GM18870 (cell line): Measurements from ENCODE around the gene SNCAIP.
"Not testable (repeated sequence)": the region's sequence is repeated elsewhere in the genome, so short reads cannot be mapped to it uniquely, and the experiment has no call there.

ENCODE experiments used
- ATAC-seq: cut with Tn5 transposase; IDR thresholded peaks from one replicate; pipeline ENCODE4 v1.9.1; 2021; ENCODE audit warnings: moderate library complexity; ENCODE audit not compliant: unreplicated experiment

Gene SNCAIP

DNA sequence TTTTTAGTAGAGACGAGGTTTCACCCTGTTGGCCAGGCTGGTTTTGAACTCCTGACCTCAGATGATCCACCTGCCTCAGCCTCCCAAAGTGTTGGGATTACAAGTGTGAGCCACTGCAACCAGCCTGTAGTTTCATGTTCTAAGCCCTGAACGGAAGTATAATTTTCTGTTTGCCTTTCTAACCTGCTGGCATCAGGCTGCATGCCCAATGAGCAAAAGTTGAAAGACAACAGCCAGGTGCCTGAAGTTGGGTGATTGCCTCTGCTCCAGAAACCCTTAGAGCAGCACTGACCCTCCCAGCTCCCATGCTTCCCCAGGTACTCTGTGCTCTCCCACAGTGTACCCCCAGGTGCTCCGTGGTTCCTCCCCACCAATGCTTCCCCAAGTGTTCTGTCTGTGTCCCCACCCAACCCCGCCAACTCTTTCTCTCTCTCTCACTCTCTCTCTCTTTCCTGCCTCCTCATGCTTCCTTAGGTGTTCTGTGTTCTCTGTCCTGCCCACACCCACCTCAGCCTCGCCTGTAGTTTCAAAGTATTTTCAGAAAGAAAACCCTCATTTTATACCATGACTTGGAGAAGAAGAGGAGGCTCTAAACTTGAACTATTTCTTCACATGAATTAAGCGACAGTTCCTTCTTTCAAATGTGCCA is 145.3 kb downstream of the SNCAIP start:
- no peak for ATAC-seq

DNA sequence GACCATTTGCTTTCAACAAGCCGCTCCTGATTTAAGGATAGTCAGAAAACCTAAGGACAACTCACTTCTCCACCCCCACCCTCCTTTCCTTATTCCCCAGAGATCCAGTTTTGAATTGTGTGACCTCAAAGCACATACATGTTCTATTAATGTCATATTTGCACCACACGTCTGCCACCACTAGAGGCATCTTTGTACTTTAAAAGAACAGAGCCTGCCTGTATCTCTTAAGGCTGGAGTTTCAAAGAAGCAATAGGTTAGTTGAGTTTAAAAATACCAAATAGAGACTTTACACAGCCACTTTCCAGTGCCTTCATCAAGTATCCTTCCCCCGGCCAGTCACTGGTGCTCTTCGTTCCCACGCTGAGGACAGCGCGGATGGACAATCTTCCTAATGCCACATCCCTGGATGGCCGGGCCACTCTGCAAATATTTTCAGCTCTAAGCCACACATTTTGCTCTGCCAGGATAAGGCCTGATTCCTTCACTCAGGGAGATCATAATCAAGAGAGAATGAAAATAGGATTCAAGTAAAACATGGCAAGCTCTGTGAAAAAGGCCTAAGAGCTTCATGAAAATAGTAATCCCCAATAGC is 146.3 kb downstream of the SNCAIP start:
- ATAC-seq = peak; percentile 61

DNA sequence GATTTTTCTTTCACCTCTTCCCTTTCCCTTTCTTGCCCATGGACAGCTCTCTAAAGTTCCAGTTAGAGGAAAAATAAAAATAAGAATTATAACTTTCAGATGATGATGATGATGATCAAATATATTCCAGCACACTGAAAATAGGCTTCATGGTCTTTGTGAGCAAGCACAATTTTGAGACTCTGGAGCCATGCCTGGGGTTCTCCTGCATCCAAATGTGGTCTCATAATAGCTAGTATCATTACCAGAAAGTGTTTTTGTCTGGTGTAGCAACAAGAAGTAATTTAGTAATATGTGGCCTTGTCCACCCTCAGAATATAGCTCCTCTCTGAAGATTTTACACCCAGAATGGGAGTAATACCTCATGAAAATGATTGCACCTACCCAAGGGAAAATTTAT is 150.4 kb downstream of the SNCAIP start:
- no peak for ATAC-seq

DNA sequence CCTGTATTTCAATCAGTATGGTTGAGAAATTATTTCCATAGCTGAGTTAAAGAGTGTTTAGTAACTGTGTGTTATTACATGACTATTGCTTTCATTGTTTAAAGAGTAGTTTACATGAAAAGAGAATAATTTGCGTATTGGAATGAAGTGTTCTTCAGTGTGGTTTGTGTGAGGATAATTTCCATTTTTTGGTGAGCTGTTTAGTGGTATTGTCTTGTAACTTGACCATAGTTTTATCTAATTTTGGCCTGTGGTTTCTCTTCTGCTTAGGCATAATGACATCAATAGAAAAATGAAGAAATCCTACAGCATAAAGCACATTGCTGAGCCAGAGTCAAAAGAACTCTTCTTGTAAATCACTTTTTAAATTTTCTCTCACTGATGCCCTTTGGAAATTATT is 151.2 kb downstream of the SNCAIP start:
- peak; percentile 65 for ATAC-seq

DNA sequence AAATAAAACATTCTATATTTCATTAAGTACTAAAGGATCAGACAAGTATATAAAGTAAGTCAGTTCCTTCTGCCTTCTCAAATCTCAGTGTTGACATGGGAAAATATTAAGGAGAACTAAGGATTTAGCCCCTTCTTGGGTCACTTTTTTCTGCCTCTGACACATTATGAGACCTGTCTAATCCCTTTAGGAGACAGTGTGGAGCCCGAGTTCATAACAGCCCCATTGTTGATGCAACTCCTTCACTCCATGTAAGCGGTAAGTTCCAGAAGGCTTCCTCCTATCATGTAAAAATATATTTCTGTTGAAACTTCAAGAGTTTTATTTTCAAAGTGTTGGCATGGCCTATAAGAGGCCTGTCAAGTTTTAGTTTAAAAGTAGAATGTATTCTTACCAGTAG is 152.2 kb downstream of the SNCAIP start:
- ATAC-seq = no peak

DNA sequence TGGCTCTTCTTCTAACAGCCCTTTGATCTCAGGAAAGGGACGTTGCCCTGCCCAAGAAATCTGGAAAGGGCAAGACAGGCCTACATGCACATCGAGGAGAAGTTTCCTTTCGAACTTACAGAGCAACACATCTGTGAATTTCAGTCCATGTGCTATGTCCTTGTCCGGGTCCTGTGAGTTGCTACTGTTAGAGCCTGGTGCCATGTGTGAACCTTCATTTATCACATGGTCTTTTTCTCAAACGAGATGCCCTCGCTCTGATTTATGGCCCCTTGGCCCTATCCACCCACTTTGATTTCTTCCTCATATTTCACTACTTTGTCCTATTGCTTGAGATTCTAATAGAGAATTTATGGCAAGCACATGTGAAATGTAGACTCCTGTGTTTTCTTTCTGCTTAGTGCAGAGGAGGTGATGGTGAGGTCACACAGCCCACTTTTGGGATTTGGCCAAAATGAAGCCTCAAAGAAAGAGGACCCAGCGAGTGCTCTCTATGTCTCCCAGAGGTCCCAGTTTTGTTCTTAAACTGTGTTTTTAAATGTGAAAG is 153.1 kb downstream of the SNCAIP start:
- no peak for ATAC-seq

DNA sequence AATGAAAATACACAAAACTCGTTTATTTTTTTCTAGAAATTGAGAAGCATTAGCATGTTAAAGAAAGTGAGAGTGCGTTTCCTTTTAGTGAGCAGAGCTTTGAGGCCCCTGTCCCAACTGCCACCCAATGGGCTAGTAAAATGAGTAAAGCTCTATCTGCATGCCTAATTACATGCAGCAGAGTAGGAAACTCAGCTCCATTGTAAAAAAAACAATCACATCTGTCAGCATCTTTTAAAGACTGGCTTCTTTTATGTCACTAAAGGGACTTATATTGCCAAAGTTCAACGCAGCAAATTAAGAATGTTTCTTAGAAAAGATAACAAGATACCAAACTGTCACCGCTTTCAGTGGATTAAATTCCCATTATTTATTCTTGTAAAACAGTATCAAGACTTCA is 154.0 kb downstream of the SNCAIP start:
- ATAC-seq = no peak

DNA sequence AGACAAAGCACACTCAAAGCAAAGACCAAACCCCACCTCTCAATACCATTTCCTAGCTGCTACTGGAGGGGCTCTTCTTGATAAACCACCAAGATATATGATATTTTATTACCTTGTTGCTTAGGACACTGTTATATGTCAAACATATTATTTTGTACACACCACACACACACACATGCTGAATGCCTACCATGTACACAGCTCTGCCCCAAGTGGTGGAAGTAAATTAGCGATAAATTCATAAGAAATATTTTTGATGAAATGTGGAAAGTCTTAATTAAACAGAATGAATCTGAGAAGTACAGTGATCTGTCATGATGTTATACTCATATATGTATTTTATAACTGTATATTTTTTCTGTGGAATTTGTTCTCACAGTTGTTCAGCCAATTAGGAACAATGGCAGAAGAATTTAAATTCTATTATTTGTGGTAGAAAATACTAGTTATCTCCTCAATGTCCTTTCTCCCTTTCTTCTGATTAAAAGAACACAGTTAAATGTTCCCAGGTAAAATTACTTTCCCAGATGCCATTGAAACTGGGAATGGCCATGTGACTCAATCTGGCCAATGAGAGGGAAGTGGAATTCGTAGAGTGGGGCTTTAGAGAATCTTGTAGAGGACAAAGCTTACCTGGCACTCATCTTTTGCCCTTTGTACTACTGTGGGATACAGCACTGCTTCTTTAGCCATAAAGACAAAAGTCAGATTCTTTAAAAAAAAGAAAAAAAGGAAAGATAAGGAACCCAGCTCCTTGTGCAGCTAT is 156.5 kb downstream of the SNCAIP start:
- ATAC-seq = no peak

DNA sequence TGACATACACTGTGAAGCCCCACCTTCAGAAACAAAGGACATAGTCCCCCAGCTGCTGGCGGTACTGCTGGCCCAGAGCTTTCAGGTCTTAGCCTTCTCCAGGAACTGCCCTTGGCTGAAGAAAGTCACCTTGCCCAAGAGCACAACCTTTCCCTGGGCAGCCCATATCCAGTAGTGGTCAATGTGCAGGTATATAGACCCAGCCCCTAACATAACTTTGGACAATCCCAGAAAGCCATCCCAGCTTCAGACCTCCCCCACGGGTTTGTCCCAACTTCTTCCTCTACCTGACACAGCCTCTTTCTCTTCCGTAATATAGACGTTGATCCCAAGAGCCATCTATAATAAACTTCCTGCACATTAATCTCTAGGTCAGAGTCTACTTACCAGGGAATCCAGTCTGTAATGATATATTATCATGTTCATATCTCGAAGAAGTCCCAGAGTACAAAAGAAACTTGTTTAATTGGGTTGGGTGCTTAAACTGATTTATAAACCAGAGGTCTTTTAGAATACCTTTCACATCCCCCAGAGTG is 157.4 kb downstream of the SNCAIP start:
- no peak for ATAC-seq

DNA sequence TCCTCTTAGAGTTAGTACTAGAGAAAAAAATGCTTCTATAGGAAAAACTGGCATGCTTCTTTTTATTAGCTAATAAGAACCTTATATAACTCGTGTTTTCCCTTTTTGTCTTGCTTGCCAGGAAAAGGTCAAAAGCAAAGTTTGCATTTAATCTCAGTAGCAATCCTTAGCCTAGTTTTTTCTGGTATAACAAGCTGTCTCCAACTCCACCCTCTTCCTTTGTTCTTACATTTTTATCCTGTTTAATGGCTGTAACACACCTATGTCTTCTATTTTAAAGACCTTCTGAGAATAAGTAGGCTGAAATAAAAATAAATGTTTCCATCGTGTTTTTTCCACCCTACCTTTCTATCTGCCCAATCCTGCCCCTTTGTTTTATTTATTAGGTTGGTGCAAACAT is 158.3 kb downstream of the SNCAIP start:
- no peak for ATAC-seq

DNA sequence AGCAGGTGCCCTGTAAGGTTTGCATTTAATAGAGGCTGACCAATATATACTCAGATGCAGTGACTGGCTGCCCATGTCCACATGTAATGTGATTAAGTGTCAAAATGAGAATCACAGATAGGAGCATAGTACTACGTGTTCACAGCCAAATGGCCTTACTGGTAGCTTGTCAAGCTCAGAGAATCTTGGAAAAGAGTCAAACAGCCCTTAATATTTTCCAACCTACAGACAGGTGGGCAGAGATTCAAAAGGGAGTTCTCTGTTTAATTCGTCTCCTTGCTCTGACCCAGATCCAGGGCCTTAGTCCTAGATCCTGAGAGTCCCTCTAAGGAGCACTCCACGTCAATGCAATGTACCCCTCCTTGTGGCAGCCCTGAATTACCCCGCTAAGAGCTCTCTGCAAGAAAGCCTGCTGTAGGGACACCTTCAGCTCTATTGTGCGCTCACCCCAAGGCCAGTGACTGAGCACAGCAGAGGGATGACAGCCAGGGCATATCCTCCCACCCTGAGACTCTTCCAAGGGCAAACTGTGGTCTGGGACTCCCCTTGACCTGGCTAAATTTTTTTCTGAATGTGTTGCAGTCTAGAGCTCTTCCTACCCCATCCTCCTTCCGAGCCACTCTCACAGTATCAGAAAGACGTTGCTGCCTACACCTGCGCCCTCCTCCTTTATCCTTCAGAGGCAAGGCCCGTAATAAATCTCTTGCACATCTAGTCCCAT is 159.2 kb downstream of the SNCAIP start:
- ATAC-seq = no peak

DNA sequence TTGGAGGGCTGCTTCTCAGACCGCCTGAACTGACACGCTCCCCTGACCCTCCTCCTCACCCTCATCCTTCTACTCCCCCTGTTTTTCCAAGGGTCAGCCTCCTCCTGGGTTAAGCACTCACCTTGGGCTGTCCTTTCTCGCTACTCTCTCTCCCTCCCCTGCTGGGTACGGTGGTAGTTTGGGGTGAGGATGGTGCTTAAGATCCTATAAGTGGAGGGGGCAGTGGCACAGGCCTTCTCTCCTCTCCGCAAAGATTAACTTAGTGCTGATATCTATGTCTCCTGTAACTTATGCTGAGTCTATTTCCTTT is 159.7 kb downstream of the SNCAIP start:
- no peak for ATAC-seq

DNA sequence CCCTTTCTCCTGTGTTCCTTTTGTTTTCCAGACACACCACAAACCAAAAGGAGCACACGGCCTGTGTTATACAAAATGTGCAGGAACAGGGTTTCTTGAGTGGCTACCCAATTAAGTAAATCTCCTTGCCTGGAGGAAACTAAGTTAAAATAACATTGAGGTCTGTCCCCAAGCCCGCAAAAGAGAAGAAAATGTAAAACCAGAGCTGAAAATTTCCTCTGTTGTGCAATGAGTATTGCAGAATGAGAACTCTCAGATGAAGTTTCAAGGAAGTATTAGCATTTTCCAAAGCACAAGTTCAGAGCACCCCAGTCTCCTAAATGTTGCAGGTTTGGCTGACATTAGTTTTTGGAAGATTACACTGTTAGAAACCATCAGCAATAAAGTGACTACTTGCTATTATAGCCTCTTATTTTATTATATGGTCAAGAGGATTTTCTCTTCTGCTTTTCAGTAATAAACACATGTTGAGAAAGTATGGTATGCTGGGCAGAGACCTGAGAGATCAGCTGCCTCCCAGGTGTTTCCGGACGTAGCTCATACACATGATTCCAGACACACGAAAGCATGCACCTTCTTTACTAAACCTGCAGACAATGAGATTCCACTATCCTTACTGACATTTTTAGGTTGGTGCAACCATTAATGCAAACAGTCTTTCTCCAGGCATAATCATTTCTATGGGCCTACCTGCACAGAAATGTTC is 161.3 kb downstream of the SNCAIP start:
- ATAC-seq = no peak

DNA sequence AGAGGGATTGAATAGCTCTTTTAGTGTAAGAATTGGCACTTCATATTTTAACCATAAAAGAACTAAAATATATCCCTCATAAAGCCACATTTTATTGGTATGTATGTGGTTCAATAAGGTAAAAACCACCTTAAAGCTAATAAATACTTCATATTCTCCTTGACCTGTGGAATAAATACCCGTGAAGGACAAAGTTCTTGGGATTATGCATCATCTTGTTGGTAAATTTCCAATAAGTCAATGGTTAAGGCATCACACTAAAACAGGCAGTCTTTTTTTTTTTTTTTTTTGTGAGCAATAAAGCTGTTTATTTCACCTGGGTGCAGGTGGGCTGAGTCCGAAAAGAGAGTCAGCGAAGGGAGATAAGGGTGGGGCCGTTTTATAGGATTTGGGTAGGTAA is 161.9 kb downstream of the SNCAIP start:
- no peak for ATAC-seq

DNA sequence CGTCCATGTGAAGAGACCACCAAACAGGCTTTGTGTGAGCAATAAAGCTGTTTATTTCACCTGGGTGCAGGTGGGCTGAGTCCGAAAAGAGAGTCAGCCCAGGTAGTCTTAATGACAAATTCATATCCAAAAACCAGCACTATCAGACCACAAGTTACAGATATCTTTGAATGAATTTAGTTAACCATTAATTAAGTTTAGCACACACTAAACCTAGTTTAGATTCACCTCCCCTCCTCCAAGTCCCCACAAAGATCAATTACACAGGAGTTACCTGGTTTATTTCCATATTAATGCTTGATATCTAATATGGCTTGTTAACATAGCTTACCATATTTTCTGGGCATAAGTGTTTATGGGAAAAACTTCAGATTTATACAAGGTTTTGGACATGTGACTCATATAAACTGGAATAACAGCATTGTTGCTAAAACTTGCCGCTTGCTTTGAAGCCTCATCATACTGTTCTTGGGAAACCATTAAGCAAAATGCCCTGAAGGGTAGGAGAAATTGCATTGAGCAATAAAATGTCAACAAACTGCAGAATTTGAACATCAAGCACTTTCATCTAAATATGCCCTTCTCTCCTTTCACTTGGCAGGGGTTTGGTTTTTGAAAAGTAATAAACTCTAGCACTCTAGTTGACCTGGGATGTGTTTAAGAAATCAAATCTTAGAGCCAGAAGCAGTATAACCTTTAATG is 166.9 kb downstream of the SNCAIP start:
- ATAC-seq = no peak

DNA sequence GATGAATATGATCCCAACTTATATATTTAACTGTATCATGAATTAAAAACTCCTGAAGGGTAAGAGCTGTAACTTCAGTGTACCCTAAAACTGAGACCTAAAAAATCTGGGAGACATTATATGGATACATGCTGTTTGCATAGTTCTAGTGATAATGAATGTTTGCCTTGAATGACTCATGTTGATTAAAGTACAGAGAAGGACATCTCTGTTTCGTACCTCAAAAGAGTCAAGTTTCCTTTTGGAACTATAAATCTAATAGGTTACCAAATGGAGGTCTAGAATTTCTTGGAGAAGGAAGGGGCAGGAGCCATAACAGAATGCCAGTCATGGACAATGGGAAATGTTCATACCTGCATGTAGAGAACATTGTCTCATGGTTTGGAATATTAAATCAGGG is 168.1 kb downstream of the SNCAIP start:
- ATAC-seq = no peak

DNA sequence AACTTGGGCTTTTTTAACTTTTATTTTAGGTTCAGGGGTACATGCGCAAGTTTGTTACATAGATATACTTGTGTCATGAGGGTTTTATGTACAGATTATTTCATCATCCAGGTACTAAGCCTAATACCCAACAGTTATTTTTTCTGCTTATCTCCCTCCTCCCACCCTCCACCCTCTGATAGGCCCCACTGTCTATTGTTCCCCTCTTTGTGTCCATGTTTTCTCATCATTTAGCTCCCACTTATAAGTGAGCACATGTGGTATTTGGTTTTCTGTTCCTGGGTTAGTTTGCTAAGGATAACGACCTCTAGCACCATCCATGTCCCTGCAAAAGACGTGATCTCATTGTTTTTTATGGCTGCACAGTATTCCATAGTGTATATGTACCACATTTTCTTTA is 172.1 kb downstream of the SNCAIP start:
- no peak for ATAC-seq

DNA sequence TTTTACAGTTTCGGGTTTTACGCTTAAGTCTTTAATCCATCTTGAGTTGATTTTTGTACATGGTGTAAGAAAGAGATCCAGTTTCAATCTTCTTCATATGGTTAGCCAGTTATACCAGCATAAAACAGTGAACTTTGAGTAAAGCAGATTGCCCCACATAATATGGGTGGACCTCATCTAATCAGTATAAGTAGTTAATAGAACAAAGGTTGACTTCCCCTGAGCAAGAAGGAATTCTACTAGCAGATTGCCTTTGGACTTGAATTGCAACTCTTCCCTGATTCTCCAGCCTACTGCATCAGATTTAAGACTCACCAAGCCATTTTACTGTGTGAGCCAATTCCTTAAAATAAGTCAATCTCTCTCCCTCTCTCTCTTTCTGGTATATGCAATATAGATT is 173.2 kb downstream of the SNCAIP start:
- ATAC-seq = no peak

DNA sequence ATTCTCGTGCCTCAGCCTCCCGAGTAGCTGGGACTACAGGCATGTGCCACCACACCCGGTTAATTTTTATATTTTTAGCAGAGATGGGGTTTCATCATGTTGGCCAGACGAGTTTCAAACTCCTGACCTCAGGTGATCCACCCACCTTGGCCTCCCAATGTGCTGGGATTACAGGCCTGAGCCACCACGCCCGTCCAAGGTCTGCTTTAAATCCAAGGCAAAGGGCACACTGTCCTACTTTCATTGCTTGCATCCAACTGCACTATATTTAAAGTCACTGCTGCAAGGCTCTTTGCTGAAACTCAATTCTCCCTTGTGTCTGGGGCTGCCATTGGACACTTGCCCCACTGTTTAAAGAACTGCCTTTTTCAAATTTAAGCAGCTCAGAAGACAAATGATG is 174.6 kb downstream of the SNCAIP start:
- ATAC-seq = not testable (repeated sequence)

DNA sequence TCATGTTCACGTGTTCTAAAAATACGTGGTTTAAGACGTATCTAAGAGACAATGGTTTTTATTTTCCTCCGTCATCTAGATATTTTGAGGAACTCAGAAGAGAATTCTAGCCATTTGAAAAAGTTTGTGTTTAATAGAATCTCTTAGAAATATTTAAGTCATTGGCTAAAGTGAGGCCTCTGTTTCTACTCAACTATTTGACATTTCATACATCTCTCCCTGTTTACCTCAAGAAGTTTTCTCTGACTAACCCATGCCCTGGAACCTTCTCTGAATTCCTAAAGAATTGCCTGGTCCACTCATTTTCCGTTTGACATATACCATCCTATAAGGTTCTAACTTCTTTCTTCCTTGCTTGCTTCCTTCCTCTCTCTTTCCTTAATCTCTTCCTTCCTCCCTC is 178.7 kb downstream of the SNCAIP start:
- no peak for ATAC-seq
